IMR-90 (cell line): ENCODE results near the gene SLC6A3.

ENCODE experiments used
- BHLHE40 ChIP-seq: fragments of 150-350 bp; IDR thresholded peaks from 2 replicates; pipeline ENCODE4 v1.6.1; 2016; ENCODE audit warnings: mild to moderate bottlenecking, low read depth, low read length
- CEBPB ChIP-seq: IDR thresholded peaks from 2 replicates; pipeline ENCODE4 v1.6.1; 2012; ENCODE audit warnings: low read depth, low read length, improper control_type of control experiment
- FOS ChIP-seq: fragments of 150-350 bp; IDR thresholded peaks from 2 replicates; pipeline ENCODE4 v1.6.1; 2016; ENCODE audit warnings: low read depth, low read length
- MAFK ChIP-seq: IDR thresholded peaks from 2 replicates; pipeline ENCODE4 v1.6.1; 2012; ENCODE audit warnings: low read depth, low read length, improper control_type of control experiment
- MAZ ChIP-seq: IDR thresholded peaks from 2 replicates; pipeline ENCODE4 v1.6.1; 2012; ENCODE audit warnings: low read depth, mild to moderate bottlenecking, low read length, improper control_type of control experiment, moderate library complexity, borderline replicate concordance
- MXI1 ChIP-seq: IDR thresholded peaks from 2 replicates; pipeline ENCODE4 v1.6.1; 2012; ENCODE audit warnings: low read depth, mild to moderate bottlenecking, low read length, moderate library complexity, borderline replicate concordance
- NFE2L2 ChIP-seq: fragments of 150-350 bp; IDR thresholded peaks from 2 replicates; pipeline ENCODE4 v1.6.1; 2016; ENCODE audit warnings: low read depth, mild to moderate bottlenecking, low read length
- POLR2A ChIP-seq: IDR thresholded peaks from 2 replicates; pipeline ENCODE4 v1.6.1; 2012; ENCODE audit warnings: mild to moderate bottlenecking, low read depth, low read length
- RAD21 ChIP-seq: IDR thresholded peaks from 2 replicates; pipeline ENCODE4 v1.6.1; 2012; ENCODE audit warnings: low read length, improper control_type of control experiment
- RFX5 ChIP-seq: IDR thresholded peaks from 2 replicates; pipeline ENCODE4 v1.8.0; 2012; ENCODE audit warnings: low read depth, mild to moderate bottlenecking, low read length, moderate library complexity
- SMC3 ChIP-seq: fragments of 150-350 bp; IDR thresholded peaks from 2 replicates; pipeline ENCODE4 v1.6.1; 2016; ENCODE audit warnings: low read depth, mild to moderate bottlenecking, antibody characterized with exemption, low read length, moderate library complexity
- TF ChIP-seq, protein P1 (sequence below): conservative IDR thresholded peaks from 2 replicates; pipeline ENCODE4 v1.5.1; 2012; ENCODE audit warnings: mild to moderate bottlenecking, low read depth, low read length, improper control_type of control experiment
- TF ChIP-seq, protein P2 (sequence below): fragments of 150-350 bp; IDR thresholded peaks from 2 replicates; pipeline ENCODE4 v1.6.1; 2016; ENCODE audit warnings: low read depth, mild to moderate bottlenecking, low read length, moderate library complexity, borderline replicate concordance
- TF ChIP-seq, protein P3 (sequence below): fragments of 150-350 bp; IDR thresholded peaks from 2 replicates; pipeline ENCODE4 v1.6.1; 2017; ENCODE audit warnings: mild to moderate bottlenecking, antibody characterized with exemption, low read length, low read depth

DNA sequence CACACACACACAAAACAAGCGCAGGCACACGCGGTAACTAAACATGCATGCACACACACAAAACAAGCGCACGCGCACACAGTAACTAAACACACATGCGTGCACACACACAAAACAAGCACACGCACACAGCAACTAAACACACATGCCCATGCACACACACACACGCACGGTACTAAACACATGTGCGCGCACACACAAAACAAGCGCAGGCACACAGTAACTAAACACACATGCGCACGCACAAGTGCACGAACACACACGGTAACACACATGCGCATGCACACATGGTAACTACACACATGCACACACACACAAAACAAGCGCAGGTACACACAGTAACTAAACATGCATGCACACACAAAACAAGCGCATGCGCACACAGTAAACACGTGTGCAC, 19.9 kb upstream of the SLC6A3 start:
- TF ChIP-seq POLR2A (no peak), MXI1 (no peak), BHLHE40 (no peak), CEBPB (no peak), NFE2L2 (no peak), FOS (no peak), RFX5 (no peak), RAD21 (no peak), MAFK (no peak), SMC3 (no peak), MAZ (no peak)
- TF ChIP-seq, protein P1, sequence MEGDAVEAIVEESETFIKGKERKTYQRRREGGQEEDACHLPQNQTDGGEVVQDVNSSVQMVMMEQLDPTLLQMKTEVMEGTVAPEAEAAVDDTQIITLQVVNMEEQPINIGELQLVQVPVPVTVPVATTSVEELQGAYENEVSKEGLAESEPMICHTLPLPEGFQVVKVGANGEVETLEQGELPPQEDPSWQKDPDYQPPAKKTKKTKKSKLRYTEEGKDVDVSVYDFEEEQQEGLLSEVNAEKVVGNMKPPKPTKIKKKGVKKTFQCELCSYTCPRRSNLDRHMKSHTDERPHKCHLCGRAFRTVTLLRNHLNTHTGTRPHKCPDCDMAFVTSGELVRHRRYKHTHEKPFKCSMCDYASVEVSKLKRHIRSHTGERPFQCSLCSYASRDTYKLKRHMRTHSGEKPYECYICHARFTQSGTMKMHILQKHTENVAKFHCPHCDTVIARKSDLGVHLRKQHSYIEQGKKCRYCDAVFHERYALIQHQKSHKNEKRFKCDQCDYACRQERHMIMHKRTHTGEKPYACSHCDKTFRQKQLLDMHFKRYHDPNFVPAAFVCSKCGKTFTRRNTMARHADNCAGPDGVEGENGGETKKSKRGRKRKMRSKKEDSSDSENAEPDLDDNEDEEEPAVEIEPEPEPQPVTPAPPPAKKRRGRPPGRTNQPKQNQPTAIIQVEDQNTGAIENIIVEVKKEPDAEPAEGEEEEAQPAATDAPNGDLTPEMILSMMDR: no peak
- TF ChIP-seq, protein P2, sequence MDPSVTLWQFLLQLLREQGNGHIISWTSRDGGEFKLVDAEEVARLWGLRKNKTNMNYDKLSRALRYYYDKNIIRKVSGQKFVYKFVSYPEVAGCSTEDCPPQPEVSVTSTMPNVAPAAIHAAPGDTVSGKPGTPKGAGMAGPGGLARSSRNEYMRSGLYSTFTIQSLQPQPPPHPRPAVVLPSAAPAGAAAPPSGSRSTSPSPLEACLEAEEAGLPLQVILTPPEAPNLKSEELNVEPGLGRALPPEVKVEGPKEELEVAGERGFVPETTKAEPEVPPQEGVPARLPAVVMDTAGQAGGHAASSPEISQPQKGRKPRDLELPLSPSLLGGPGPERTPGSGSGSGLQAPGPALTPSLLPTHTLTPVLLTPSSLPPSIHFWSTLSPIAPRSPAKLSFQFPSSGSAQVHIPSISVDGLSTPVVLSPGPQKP: no peak
- TF ChIP-seq, protein P3, sequence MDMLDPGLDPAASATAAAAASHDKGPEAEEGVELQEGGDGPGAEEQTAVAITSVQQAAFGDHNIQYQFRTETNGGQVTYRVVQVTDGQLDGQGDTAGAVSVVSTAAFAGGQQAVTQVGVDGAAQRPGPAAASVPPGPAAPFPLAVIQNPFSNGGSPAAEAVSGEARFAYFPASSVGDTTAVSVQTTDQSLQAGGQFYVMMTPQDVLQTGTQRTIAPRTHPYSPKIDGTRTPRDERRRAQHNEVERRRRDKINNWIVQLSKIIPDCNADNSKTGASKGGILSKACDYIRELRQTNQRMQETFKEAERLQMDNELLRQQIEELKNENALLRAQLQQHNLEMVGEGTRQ: no peak
